Measurements from ENCODE around the gene EYA4. TPM values are rescaled to one million over a fixed set of nuclear protein-coding genes. Genes with fewer than 3 reads are reported as not detected.

The EYA4 gene
- total RNA-seq, 1 donor from 2014 or later, result 5.7 TPM

- DNase-seq, result no peak
Observed at GRCh38 chr6:133463790-133464189, 222.6 kb downstream of the EYA4 start.

GRCh38 chr6:133466680-133467079 is 225.5 kb downstream of the EYA4 start:
- no peak for DNase-seq

- DNase-seq, result no peak
Observed at GRCh38 chr6:133467231-133467981, 226.2 kb downstream of the EYA4 start.

- DNase-seq, result no peak
Observed at GRCh38 chr6:133467982-133468380, 226.8 kb downstream of the EYA4 start.

GRCh38 chr6:133468591-133468990 is 227.4 kb downstream of the EYA4 start:
- DNase-seq, result no peak

GRCh38 chr6:133474516-133474915 is 233.4 kb downstream of the EYA4 start:
- DNase-seq, result no peak

GRCh38 chr6:133478673-133479072 is 237.5 kb downstream of the EYA4 start:
- DNase-seq, result no peak

GRCh38 chr6:133487174-133487573 is 246.0 kb downstream of the EYA4 start:
- DNase-seq, result no peak

- no peak for DNase-seq
Observed at GRCh38 chr6:133495205-133495903, 254.2 kb downstream of the EYA4 start.

GRCh38 chr6:133499662-133500061 is 258.5 kb downstream of the EYA4 start:
- DNase-seq, result no peak

- no peak for DNase-seq
Observed at GRCh38 chr6:133501675-133502270, 260.6 kb downstream of the EYA4 start.

- DNase-seq, result no peak
Observed at GRCh38 chr6:133502441-133503335, 261.5 kb downstream of the EYA4 start.

GRCh38 chr6:133503336-133503729 is 262.2 kb downstream of the EYA4 start:
- DNase-seq, result no peak

- DNase-seq, result no peak
Observed at GRCh38 chr6:133504158-133504557, 263.0 kb downstream of the EYA4 start.

- no peak for DNase-seq
Observed at GRCh38 chr6:133504761-133505160, 263.6 kb downstream of the EYA4 start.

- no peak for DNase-seq
Observed at GRCh38 chr6:133505681-133506080, 264.5 kb downstream of the EYA4 start.

GRCh38 chr6:133512410-133513016 is 271.4 kb downstream of the EYA4 start:
- DNase-seq, result peak; percentile 52

GRCh38 chr6:133523816-133524215 is 282.7 kb downstream of the EYA4 start:
- DNase-seq, result no peak

GRCh38 chr6:133526436-133526835 is 285.3 kb downstream of the EYA4 start:
- DNase-seq, result no peak

- DNase-seq, result no peak
Observed at GRCh38 chr6:133528566-133528965, 287.4 kb downstream of the EYA4 start.

- no peak for DNase-seq
Observed at GRCh38 chr6:133532908-133533307, 291.8 kb downstream of the EYA4 start.
